Ectodermal cell (in vitro differentiated cells): ENCODE data around the gene SOS2.
"Not testable (repeated sequence)": the region's sequence is repeated elsewhere in the genome, so short reads cannot be mapped to it uniquely, and the experiment has no call there.

Experiments
- H3K27ac ChIP-seq: 2 replicates; pipeline ENCODE4 v1.7.0; 2013; ENCODE audit warnings: mild to moderate bottlenecking, low read depth, low read length; ENCODE audit not compliant: insufficient read depth, poor library complexity, severe bottlenecking
- H3K27me3 ChIP-seq: 2 replicates; pipeline ENCODE4 v1.7.0; 2013; ENCODE audit warnings: mild to moderate bottlenecking, low read length; ENCODE audit not compliant: insufficient read depth, control insufficient read depth, poor library complexity, severe bottlenecking
- H3K36me3 ChIP-seq: one replicate; pipeline ENCODE4 v1.7.0; 2013; ENCODE audit warnings: low read length; ENCODE audit not compliant: control insufficient read depth, insufficient read depth
- H3K4me1 ChIP-seq: one replicate; pipeline ENCODE4 v1.7.0; 2013; ENCODE audit warnings: low read length; ENCODE audit not compliant: control insufficient read depth, insufficient read depth
- H3K4me3 ChIP-seq: 2 replicates; pipeline ENCODE4 v1.7.0; 2013; ENCODE audit warnings: low read depth, low read length, control low read depth; ENCODE audit not compliant: insufficient read depth
- H3K9me3 ChIP-seq: 2 replicates; pipeline ENCODE4 v1.7.0; 2013; ENCODE audit warnings: mild to moderate bottlenecking, low read length, moderate library complexity; ENCODE audit not compliant: control insufficient read depth
- WGBS, 2 experiments: methylation state at CpG; one replicate each; pipeline ENCODE4 v1.1.7; 2013; ENCODE audit warnings: missing lambda C conversion rate in 2 of 2; 5-methylcytosine and 5-hydroxymethylcytosine counted together

Gene SOS2

GRCh38 chr14:50198499-50198898, 32.9 kb downstream of the SOS2 start:
- no peaks in the 10 kb centered on the region for H3K27me3 ChIP-seq
- H3K27ac ChIP-seq: no peak overlapping the region
- WGBS, 2 experiments: 92 to 98% methylated on average over 1 of the region's 2 CpGs
- no peak overlapping the region for H3K4me3 ChIP-seq
- H3K36me3 ChIP-seq: peaks cover 4% of the 10 kb centered on the region
- no peaks in the 10 kb centered on the region for H3K4me1 ChIP-seq
- H3K9me3 ChIP-seq: no peaks in the 10 kb centered on the region

GRCh38 chr14:50191499-50191898, 39.9 kb downstream of the SOS2 start:
- Histone ChIP-seq H3K4me1 (no peaks in the 10 kb centered on the region), H3K36me3 (no peaks in the 10 kb centered on the region), H3K27ac (no peak overlapping the region), H3K27me3 (no peaks in the 10 kb centered on the region), H3K4me3 (no peak overlapping the region), H3K9me3 (no peaks in the 10 kb centered on the region)
- WGBS, 2 experiments: 86 to 89% methylated on average over 1 of the region's 1 CpG

DNA sequence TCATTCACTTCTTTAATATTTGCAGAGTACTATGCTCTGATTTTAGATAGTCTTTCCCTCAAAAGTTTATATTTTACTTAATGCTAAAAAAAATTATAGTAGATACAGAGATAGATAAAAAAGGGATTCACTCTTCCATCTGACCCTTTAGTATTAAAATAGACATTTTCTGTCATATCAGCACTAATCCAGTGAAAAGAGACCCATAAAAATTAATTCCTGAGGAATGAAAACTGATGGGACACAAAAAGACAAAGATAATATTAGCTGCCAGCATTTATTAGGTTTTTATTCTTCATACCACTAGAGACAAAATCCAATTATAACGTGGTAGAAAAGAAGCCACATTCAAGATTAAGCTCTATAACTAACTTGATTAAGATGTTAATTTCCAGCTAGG, 45.3 kb downstream of the SOS2 start:
- peaks cover 4% of the 10 kb centered on the region for H3K36me3 ChIP-seq
- no peaks in the 10 kb centered on the region for H3K9me3 ChIP-seq
- no peaks in the 10 kb centered on the region for H3K27me3 ChIP-seq
- H3K27ac ChIP-seq: no peak overlapping the region
- 100% methylated on average over 1 of the region's 1 CpG; no CpG with 5 or more reads in 1 of the 2 experiments for WGBS, 2 experiments
- no peak overlapping the region for H3K4me3 ChIP-seq
- no peaks in the 10 kb centered on the region for H3K4me1 ChIP-seq

DNA sequence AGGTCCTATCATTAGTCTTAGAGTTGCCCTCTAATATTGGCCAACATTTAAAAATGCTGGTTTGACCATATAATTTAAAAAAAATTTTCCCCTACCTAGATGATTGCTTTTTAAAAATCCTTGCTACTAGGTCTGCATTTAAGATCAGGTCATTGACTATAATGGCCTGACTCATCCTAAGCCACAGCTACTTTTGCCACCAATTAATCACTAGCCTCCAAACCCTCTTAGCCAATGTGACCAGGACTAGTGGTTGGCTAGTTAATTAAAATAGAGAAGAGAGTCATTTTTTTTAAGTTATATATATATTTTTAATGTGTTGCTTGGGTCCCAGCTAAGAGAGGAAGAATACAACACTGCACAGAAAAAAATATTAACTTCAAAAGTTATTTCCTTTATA, 57.5 kb downstream of the SOS2 start:
- no peaks in the 10 kb centered on the region for H3K9me3 ChIP-seq
- H3K36me3 ChIP-seq: no peaks in the 10 kb centered on the region
- H3K27me3 ChIP-seq: no peaks in the 10 kb centered on the region
- H3K4me1 ChIP-seq: no peaks in the 10 kb centered on the region
- no peak overlapping the region for H3K27ac ChIP-seq
- H3K4me3 ChIP-seq: no peak overlapping the region

DNA sequence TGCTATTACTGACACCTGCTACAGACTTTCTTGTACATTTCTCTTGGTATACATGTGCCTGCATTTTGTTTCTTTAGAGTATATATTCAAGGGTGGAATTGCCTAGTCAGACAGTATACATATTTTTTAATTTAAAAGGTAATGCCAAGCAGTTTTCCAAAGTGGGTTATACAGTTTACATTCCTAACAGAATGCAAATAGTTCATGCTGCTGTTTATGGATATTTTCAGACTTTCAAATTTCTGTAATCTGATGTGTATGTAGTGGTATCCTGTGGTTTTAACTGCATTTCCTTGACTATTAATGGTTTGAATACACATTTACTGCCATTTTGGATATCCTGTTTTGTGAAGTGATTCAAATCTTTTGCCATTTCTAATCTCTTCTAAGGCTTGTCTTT, 59.5 kb downstream of the SOS2 start:
- no peaks in the 10 kb centered on the region for H3K27me3 ChIP-seq
- H3K27ac ChIP-seq: no peak overlapping the region
- no peaks in the 10 kb centered on the region for H3K4me1 ChIP-seq
- H3K4me3 ChIP-seq: no peak overlapping the region
- H3K36me3 ChIP-seq: no peaks in the 10 kb centered on the region
- no peaks in the 10 kb centered on the region for H3K9me3 ChIP-seq

- H3K27me3 ChIP-seq: not testable (repeated sequence)
- WGBS, 2 experiments: 93 to 94% methylated on average over 4 of the region's 4 CpGs
Measured at GRCh38 chr14:50167381-50167780, 64.0 kb downstream of the SOS2 start.

GRCh38 chr14:50156111-50156510, 75.3 kb downstream of the SOS2 start:
- Histone ChIP-seq H3K4me1 (no peaks in the 10 kb centered on the region), H3K27ac (no peak overlapping the region), H3K4me3 (no peak overlapping the region), H3K36me3 (peaks cover 7% of the 10 kb centered on the region), H3K9me3 (no peaks in the 10 kb centered on the region), H3K27me3 (no peaks in the 10 kb centered on the region)
- 80 to 93% methylated on average over 3 of the region's 4 CpGs for WGBS, 2 experiments

More at GRCh38 chr14:50167381-50167780, 64.0 kb downstream of the SOS2 start:
- not testable (repeated sequence) for H3K27ac ChIP-seq, H3K9me3 ChIP-seq, H3K4me3 ChIP-seq, H3K4me1 ChIP-seq, H3K36me3 ChIP-seq

DNA sequence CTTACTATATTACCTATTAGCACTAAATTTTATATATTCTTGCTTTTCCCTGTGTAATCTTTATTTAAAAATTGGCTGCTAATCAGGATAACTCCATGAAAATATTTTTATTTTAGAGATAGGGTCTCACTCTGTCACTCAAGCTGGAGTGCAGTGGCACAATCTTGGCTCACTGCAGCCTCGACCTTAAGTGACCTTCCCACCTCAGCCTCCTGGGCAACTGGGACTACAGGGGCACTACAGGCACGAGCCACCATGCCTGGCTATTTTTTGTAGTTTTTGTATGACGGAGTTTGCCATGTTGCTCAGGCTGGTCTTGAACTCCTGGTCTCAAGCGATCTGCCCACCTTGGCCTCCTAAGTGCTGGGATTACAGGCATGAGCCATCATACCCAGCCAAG, 82.6 kb downstream of the SOS2 start:
- H3K4me1 ChIP-seq: no peaks in the 10 kb centered on the region
- H3K27me3 ChIP-seq: no peaks in the 10 kb centered on the region
- H3K4me3 ChIP-seq: no peak overlapping the region
- H3K9me3 ChIP-seq: no peaks in the 10 kb centered on the region
- H3K27ac ChIP-seq: no peak overlapping the region
- 88 to 92% methylated on average over 4 of the region's 4 CpGs for WGBS, 2 experiments
- peaks cover 5% of the 10 kb centered on the region for H3K36me3 ChIP-seq

GRCh38 chr14:50139192-50139591, 92.2 kb downstream of the SOS2 start:
- Histone ChIP-seq H3K9me3 (no peaks in the 10 kb centered on the region), H3K27ac (no peak overlapping the region), H3K4me1 (no peaks in the 10 kb centered on the region), H3K4me3 (no peak overlapping the region), H3K27me3 (no peaks in the 10 kb centered on the region), H3K36me3 (no peaks in the 10 kb centered on the region)
- 47 to 61% methylated on average over 3 of the region's 3 CpGs for WGBS, 2 experiments

GRCh38 chr14:50127802-50128201, 103.6 kb downstream of the SOS2 start:
- no peaks in the 10 kb centered on the region for H3K9me3 ChIP-seq
- no peaks in the 10 kb centered on the region for H3K27me3 ChIP-seq
- no peaks in the 10 kb centered on the region for H3K36me3 ChIP-seq
- no peak overlapping the region for H3K4me3 ChIP-seq
- no peaks in the 10 kb centered on the region for H3K4me1 ChIP-seq
- WGBS, 2 experiments: 89% methylated on average over 1 of the region's 2 CpGs; no CpG with 5 or more reads in 1 of the 2 experiments
- H3K27ac ChIP-seq: no peak overlapping the region

GRCh38 chr14:50123062-50123461, 108.3 kb downstream of the SOS2 start:
- H3K36me3 ChIP-seq: no peaks in the 10 kb centered on the region
- no peaks in the 10 kb centered on the region for H3K4me1 ChIP-seq
- 76 to 81% methylated on average over 3 of the region's 3 CpGs for WGBS, 2 experiments
- H3K27ac ChIP-seq: no peak overlapping the region
- no peaks in the 10 kb centered on the region for H3K9me3 ChIP-seq
- no peak overlapping the region for H3K4me3 ChIP-seq
- no peaks in the 10 kb centered on the region for H3K27me3 ChIP-seq
